GM10266 (cell line): ENCODE results near the gene FASTK.

Experiments used
- DNase-seq: peaks from one replicate; pipeline ENCODE4 v3.0.0; 2012; ENCODE audit errors: extremely low spot score
- TF ChIP-seq, protein P1 (sequence below): IDR thresholded peaks from 2 replicates; pipeline ENCODE4 v1.5.1; 2012; ENCODE audit warnings: mild to moderate bottlenecking, low read depth; ENCODE audit not compliant: control insufficient read depth, insufficient read depth; ENCODE audit errors: missing control alignments

Gene FASTK

DNA sequence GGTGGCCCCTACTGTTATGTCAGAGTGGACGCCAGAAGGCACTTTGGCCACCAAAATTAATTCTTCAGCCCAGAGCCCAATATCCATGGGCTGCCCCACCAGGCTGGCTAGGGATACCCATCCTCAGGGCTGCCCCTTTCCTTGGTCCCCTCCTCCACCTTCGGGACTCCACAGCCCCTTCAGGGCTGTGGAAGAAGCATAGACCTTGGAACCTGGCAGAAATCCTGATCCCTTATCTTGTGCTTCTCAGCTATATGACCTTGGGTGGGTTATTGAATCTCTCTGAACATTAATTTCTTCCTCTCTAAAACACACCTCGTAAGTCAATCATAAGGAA lies 3.2 kb upstream of the FASTK start:
- TF ChIP-seq, protein P1, sequence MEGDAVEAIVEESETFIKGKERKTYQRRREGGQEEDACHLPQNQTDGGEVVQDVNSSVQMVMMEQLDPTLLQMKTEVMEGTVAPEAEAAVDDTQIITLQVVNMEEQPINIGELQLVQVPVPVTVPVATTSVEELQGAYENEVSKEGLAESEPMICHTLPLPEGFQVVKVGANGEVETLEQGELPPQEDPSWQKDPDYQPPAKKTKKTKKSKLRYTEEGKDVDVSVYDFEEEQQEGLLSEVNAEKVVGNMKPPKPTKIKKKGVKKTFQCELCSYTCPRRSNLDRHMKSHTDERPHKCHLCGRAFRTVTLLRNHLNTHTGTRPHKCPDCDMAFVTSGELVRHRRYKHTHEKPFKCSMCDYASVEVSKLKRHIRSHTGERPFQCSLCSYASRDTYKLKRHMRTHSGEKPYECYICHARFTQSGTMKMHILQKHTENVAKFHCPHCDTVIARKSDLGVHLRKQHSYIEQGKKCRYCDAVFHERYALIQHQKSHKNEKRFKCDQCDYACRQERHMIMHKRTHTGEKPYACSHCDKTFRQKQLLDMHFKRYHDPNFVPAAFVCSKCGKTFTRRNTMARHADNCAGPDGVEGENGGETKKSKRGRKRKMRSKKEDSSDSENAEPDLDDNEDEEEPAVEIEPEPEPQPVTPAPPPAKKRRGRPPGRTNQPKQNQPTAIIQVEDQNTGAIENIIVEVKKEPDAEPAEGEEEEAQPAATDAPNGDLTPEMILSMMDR = no peak
- DNase-seq = no peak

DNA sequence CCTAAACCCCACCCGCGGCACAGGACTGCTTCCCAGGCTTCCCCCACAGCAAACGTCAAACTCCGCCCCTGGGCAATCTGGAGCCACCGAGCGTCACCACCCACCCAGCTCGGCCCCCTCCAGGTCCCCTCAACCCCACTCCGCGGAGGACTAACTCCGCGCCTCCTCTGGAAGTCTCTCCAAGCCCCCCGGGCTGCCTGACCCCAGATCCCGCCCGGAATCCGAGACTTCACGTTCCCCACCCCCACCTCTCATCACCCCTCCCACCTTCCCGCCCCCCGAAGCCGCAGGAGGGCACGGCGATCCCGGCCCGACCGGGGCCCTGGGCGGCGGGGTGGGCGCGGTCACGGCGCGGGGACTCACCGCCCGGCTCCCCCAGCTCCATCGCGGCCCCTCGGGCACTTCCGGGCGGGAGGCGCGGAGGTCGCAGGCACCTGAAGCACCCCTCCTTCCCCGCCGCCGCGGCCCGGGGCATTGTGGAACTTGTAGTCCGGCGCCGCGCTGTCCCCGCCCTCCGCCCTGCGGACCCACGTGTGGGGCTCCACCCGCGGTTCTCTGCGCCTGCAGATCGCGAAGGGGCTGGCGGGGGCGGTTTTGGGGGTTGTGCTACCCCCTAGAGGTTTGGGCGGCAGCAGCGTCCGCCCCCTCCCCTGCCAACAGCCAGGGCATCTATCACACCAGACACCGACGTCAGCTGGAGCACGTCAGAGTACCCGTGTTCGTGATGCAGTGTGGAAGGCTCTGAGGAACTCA lies 2.6 kb upstream of the FASTK start, which contains the start of gene TMUB1:
TMUB1 (minus strand) TSS at position 423 of the 753 bp plus-strand sequence. CDS start 930 bp downstream, outside the sequence.
- TF ChIP-seq, protein P1 = no peak
- peak; percentile 92 for DNase-seq

DNA sequence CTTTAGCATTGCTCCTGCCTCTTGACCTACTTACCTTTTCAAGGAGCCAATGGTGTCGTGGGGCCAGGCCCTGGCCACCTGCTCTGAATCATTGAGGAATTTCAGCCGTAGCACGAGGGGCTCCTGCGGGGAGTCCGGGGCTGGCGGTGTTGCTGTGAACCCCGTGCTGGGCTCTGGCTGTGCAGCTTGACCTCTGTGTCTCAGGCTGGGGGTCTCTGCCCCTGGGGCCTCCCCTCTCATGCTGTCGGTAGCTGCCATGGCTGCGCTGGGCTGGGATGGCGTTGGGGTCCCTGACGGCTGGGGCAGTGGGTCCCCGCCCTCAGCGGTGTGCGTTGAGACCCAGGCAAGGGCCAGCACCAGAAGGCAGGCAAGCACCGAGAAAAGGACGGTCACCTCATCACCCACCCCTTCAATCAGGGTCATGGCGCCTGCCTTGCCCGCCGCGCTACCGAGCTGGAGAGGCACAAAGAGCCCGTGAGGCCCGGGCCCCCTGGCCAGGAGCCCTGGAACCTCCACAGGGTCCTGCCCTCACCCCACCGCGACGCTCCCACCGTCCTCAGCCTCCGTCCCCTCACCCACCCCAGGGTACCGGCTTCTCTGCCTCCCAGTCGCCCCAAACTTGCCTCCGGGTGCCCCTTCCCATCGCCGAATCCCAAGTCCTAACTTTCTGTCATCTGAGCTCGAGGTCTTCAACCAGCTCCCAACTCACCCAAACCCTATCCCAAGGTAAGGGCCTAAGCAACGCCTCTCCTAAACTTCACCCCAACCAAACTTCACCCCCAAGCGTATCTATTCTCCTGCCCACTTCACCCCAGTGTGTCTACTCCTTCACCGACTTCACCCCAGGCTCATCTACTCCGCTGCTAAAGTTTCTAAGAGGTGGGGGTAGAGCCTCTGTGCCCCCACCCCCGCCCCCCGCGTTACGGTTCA lies 1.8 kb upstream of the FASTK start:
- TF ChIP-seq, protein P1 = no peak

DNA sequence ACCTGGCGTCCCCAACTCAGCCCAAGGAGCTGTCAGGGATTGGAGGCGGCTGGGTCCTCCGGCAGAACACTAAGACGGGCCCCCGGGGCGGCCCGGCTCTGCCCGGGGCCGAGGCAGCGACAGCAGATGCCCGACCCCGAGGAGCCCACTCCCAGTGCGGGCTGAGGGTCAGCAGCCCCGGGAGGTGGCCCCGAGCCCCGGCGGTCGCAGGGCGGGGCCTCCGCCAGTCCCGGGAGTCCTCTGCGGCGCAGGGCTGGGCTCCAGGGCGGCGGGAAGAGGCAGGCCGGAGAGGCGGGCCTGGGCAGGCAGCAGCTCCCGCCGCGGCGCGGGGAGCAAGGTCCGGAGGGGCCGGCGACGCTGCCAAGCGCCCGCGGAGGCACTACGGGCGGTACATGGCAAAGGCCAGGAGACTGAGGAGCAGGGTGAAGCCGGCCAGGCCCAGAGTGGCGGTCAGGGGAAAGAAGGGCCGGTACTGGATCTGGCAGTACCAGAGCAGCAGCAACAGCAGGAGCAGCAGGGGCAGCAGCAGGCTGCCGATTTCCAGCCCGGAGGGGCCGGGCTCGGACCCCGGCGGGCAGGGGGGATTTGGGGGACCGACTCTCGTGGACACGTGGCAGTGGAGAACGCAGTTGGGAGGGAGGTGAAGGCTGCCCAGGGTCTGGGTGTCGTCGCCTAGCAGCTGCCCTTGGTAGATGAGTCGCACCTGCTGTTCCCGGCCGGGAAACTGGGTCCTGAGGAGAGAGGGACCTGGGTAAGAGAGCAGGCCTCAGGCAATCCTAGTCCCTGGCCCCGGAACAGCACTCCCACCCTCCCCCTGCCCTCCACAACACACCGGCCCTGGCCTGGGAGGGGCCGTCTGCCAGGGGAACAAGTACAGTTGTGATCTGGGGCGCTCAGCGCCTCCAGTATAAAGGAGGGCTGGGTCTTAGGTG lies 827 bp upstream of the FASTK start:
- TF ChIP-seq, protein P1 = no peak
- DNase-seq = no peak

More for the DNA sequence above, 1.8 kb upstream of the FASTK start:
- DNase-seq = no peak

DNA sequence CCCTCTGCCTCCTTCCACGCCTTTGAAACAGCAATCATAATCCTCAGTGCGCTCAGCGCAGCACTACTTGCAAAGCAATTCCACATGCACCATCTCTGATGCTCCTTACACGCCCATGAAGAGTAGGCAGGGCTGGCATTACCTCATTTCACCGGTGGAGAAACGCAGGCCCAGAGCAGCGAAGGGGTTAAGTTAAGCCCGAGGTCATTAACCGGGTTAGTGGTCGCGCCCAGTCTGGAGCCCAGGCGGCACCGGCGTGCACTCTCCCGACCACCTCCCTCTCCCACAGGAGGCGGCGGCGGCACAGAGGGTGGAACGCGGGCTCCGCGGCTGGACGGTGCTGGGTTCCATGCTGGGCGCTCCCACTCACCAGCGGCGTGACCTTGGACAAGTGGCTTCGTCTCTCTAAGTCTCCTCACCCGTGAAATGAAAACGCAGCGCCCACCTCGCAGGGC lies 515 bp downstream of the FASTK start:
- TF ChIP-seq, protein P1 = no peak
- no peak for DNase-seq

DNA sequence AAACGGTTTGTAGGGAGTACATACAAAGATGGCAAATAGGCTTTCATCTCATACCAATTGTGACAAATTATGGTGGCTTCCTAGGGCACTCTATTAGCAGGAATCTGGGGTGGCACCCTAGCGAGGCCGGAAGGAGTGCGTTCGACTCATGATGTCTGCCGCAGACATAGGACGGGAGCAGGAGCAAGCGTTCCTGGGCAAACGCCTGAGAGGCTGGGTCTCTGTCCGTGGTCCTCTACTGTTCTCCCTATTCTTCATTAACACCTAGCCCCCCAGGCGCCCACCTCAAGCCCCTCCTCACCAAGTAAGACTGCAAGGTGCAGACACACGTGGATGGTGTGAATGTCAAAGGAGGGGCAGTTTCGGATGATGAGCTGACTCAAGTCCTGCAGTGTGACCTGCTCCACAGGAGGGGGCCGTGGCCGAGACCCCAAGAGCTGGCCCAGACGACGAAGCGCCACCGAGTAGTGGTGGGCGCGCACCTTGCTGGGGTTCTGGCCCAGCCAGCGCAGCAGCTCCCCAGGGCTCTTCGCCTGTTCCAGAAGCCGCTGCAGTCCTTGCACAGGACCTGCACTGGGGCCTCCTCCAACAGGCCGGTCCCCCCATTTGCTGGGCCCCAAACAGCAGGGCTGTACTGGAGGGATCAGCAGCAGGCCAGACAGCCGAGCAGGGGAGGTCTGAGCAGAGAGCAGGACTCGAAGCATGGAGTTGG lies 1.3 kb downstream of the FASTK start:
- DNase-seq = no peak
- TF ChIP-seq, protein P1 = no peak
